Activated T-cell treated with anti-CD3 and anti-CD28 coated beads for 48 hours (primary cell): Measurements from ENCODE around the gene ACOX2.
"Not testable (repeated sequence)": the region's sequence is repeated elsewhere in the genome, so short reads cannot be mapped to it uniquely, and the experiment has no call there.

Experiments
- DNase-seq: peaks from one replicate; pipeline ENCODE4 v3.0.0-alpha.2; 2020; ENCODE audit warnings: low read depth

Gene ACOX2

DNA sequence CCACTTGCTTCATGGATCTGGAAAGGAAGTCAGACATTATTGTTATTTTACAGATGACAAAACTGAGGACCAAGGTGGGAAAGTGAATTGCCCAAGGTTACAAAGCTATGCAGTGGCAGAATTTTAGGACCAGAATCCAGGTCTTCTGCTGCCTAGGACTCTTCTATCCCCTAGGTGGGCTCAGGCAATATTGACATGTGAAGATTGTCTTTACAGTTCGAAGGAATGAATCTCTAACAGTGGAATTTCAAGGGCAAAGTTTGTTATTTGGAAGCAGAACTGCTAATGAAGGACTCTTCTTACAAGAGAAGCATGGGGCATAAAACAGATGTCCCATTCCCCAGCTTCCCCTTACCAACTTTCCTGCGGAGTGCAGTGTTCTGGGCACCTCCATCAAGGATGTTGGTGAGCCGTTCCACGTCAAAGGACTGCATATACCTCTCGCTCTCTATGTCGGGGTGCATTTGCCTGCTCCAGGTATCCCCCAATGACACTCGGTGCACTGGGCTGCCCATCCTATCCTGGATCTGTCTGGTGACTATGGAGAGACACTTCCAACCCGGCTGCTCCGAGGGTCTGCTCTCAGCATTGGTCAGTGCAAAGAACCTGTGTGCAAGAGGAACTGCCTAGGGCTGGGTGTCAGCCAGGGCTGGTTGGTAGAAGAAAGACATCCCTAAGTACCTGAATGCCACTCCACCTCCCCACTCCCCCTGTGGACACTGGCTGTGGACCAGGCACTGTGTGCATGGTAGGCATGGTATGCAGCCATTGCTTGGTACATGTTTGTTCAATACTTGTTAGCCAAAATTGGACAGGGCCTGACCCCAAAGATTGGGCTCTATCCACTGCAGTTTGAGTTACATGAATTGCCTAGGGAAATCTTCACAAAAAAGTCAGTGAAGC is 2.1 kb downstream of the ACOX2 start:
- DNase-seq = no peak

DNA sequence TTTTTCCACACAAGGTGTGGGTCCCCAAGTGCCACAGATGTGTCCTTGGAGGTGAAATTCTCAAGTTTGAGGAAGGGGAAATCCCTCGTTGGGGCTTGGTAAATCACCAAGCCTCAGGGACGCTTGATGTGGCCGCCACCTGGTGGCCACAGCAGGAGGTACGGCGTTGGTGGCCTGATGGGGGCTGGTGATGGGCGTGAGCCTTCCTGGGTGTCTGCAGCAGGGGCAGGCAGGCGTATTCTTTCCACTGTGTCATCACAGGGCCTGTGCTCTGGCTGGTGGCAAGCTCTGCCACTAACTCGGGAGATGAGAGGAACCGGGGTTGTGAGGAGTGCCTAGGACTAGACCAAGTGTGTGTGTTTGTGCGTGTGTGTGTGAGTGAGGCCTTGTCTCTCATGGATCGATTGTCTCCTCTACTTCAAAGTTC is 4.2 kb downstream of the ACOX2 start:
- DNase-seq = peak; percentile 83

DNA sequence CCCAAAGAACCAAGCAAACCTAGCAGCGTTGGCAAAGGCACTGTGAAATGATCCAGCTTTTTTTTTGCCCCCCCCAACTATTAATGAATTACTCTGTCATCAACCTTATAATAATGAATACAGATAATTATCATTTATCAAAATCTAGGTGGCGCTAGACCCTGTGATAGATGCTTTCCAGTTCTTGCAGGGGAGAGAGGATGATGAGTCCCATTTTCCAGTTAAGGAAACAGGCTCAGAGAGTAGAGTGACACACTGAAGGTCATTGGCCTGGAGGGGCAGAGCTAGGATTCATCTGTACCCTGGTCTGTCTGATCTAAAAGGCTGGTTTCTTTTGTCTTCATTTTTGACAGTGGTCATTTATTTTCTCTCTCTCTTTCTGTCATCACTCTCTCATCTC is 5.0 kb downstream of the ACOX2 start:
- no peak for DNase-seq

DNA sequence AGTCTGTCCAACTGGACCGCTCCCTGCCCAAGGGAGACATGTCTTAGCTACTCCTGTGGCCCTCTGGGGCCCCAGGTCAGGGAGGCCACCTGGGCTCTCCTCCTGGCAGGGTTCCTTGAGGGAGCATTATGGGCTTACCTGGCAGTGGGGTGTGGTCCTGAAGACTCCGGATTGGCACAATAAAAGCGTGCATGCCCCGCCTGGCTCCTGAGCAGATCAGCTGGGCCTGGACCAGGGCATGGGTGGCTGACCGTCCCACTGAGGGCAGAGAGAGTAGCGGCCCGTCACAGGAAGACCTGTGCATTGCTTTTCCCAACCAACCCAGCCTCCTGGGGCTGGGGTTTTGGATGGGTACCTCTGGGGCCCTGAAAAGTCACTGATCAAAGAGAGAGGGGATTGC is 5.4 kb downstream of the ACOX2 start:
- DNase-seq = no peak

DNA sequence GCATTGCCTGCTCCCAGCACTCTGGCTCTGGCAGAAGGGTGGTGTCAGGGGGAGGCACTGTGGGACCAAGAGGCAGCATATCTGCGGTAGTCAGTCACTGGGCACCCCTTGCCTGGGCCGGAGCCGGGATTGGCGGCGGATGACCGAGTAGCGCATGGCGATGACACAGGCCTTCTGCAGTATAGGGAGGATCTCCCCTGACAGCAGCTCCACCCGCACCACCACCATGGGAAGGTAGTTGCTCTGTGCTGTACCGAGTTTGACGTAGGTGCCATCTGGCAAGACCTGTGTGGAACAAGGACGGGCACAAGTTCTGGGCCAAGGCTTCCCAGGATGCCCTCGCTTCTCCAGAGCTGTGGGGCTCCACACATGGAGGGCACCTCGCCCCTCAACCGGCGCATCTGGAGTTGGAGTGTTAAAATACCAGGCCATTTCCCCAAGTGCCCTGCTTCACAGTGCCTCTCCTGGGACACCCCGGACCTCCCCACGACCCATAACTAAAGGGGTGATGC is 6.6 kb downstream of the ACOX2 start:
- no peak for DNase-seq

DNA sequence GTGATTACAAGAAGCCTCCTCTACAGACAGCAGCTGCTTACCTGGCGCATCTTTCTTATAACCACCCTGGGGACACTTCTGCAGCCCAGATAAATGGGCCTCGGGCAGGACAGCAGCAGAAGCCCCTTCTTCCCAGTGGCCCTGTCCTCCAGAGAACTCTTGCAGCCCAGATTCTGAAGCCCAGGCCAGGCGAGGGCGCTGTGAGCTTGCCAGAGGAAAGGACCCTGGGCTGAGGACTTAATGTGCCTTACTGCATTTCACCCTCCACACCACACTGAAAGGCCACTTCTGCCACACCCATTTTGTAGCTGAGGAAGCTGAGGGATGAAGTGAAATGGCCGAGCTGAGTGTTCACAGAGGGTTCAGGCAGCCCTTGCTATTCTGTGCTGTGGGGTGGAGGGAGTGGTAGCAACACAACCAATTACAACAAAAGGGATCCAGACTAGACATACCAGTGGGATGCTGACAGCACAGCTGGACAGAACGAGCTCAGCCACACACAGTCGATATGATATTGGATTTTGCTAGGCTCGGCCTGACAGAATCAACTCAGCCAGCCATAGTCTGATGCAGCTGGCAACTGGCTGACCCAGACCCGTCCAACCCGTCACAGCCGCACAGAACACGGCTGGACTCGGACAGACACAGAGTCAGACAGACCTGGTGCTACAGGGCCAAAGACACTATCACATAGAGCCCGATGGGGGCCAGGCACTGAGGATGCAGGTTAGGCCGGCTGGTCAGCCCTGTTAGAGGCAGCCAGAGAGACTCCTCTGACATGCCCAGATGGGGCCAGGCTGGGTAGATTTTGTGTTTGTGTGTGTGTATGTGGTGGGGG is 7.3 kb downstream of the ACOX2 start:
- no peak for DNase-seq

DNA sequence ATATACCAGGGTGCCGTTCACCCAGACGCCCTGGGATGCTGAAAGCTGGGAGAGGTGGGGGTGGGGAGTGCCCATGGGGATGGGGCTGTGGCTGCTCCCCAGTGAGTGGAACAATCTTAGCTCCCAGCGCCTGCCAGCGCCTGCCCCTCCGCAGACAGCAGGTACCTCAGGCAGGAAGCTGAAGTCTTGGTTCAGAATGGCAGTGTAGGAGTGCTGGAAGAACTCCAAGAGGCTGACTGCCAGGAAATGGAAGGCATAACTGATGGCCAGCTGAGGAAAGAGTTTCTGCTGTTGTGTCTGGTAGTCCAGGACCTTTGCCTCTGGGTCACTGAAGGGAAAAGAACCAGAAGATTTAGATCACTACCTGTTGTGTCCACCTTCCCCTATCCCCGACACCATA is 8.4 kb downstream of the ACOX2 start:
- no peak for DNase-seq

DNA sequence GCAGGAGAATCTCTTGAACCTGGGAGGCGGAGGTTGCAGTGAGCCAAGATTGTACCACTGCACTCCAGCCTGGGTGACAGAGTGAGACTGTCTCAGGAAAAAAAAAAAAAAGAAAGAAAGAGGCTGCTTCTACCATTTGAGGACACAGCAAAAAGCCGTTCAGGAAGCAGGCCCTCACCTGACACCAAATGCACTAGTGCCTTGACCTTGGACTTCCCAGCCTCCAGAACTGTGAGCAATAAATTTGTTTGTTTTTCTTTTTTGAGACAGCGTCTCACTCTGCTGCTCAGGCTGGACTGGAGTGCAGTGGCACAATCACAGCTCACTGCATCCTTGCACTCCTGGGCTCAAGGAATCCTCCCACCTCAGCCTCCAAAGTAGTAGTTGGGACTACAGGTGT is 9.6 kb downstream of the ACOX2 start:
- DNase-seq = not testable (repeated sequence)

DNA sequence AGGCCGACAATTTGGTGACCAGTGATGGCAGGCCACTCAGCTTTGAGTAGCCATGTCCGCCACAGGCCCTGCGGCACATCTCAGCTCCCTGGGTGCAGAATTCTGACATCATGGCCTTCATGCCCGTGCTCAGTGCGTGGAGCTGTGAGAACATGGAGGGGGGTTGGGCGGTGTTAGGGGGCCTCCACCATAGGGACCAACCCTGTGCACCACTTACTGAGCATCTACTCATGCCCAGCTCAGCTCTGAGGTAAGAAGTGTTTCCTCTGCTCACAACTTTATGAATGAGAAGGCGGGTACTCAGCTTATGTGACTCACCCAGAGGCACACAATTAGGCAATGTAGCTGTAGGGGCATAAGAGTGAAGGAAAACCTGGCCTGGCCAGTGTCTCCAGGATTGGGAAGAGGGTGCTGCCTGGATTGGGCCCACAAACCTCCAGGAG is 10.5 kb downstream of the ACOX2 start:
- no peak for DNase-seq

DNA sequence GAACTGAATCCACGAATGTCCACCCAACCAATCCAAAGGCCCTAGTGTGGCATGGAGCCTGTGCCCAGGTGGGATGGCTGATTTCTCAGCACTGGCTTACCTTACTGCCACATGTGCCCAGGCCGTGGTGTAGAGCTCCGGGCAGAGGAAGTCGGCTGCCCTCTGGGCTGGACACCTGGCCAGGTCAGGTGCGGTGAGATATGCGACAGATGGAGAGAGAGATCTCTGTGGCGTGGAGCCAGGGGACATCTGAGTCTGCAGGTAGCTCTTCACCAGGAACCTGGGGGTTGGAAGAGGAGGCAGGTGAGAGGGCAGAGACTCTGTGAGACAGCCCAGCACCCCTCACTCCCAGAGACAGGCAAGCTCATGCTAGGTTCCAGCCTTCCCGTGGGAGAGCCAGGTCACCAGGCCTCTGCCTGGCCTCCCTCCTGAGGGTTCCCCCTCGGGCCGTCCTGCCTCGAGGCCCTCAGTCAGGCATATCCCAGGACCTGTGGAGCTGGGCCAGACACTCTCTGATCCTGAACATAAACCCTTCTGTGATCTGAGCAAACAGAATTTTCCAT is 12.6 kb downstream of the ACOX2 start:
- DNase-seq = no peak

DNA sequence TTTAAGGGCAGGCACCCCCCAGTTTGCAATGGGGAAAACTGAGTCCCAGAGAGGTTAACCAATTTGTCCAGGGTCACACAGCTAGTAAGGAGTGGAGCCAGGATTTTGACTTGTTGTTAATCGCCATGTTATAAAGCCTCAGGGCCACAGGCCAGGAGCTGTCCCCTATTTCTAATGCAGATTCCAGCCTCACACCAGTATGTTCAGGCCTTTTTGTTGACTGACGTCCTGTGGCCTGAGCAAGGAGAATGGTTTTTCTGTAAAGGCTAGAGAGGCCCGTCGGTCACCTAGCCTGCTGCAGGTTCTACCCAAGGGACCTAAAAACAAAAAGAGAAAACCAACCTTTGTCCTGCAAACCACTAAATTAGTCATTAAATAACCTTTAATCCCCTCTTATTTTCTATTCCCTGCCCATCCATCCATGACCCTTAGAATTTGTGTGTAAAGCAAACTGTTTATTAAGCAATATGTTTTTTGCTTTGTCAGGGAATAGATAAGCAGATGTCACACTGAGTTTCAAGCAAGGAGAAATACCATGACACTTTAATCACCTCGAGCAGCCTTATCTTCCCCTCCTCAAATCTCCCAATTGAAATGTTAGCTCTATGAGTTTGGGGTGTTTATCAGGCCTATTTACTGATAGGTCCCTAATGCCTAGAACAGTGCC is 14.1 kb downstream of the ACOX2 start:
- DNase-seq = no peak

DNA sequence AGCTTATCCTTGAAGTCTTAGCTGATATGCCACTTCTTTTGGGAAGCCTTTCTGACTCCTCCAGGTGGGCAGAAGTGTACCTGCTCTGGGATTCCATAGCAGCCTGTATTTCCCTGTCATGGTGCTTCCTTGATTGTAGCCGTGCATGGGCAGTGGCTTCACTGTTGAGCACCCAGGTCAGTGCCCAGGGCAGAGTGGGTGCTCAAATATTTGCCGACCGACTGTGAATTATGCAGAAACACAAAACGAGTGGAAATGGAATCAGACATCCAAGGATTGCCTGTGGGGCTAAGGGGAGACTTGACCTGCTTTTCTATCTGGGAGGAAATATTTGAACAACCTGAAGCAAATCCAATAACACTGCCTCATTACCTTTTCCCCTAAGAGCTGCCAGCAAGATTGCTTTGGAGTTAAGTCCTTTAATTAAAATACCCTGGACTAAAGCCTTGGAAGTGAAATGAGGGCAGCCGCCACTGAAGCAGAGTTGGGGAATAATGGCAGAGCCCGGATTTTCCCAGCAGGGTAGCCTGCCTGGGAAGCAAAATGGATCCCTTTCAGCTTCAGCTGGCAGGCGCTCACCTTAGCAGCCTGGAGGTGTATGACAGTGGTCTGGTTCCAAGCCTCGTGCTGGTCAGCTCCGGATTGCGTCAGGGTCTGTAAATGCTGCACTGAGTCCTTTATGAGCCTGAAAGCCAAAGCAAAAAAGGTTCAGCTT is 14.9 kb downstream of the ACOX2 start:
- DNase-seq = no peak

DNA sequence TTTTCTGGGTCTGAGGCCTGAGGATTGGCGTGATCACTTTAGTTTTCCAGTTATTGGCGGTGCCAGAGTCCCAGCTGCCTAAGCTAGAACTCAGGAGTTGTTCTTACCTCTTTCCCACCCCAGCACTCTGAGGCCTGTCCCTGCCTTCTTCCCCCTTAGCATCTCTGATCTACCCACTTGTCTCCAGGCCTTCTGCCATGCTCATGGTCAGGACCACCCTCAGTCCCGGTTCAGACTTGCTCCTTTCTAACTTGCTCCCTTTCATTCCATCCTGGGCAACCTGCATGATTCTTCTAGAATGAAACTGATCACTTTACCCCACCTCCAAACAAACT is 15.7 kb downstream of the ACOX2 start:
- DNase-seq = no peak

DNA sequence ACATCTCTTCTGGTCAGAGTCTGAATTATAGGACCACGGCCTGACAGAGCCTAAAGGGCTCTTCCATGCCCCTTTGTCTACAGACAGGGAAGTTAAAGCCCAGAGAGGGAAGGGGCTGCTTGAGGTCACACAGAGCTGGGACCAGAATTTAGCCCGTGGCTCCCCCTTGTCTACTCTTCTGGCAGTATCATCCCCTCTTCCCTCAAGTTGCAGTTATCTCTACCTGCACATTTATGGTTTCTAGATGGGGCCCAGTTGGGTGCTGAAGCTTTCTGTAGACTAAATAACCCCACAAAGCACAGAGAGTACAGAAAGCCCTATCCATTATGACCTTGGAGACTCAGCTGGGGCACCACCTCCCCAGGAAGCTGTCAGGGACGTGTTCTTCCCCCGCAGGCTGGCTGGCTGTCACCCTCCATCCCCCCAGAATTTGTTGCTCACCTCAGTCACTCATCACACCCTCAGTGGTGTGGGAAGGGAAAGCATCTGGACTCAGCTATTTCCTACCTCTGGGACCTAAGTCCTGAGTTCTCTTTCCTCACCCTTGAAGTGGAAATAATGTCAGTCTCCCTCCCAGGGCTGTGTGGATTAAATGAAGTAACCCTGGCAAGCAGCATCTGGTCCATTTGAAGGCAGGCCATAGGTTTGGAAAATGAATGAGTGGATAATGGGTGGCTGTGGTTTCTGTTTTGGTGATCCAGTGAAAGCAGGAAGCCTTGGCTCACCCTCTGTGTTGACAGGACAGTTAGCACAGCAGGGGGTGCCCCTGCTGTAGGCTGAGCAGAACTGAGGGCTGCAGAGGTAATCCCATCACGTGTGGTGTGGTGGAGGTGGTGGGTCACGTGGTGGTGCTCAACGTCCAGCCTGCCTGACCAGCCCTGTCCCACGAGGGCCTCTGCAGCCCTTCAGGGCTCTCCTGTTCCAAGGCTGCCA is 16.3 kb downstream of the ACOX2 start:
- no peak for DNase-seq

DNA sequence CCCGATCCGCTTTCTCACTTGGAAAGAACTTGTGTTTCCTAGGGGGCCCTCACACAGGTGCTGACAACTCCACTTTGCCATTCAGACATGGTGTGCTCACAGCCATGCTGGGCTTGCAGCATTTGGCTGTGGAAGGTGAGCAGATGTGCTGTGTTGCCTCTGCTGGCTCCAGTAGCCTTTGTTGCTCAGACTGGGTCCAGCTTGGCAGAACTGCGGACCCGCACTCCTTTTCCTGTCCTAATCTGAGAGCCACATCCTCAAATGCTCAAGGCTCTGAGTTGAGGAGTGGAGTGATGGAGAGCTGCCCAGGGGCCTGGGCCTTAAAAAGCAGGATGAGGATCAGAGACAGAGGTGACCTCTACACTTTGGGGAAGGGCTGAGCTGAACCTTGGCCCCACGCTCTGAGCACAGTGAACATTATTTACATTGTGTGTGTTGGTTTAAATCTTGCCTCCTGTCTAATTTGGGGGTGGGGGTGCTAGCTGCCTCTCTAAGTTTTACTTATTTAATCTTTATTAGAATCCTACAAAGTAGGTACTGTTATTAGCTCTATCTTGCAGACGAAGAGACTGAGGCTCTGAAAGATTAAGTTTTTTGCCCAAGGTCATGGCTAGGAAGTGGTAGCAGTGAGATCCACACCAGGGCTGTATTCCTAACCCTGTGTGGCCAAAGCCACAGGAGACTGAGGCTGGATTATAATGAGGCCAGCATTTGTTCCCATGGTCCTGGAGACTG is 17.2 kb downstream of the ACOX2 start:
- DNase-seq = no peak

DNA sequence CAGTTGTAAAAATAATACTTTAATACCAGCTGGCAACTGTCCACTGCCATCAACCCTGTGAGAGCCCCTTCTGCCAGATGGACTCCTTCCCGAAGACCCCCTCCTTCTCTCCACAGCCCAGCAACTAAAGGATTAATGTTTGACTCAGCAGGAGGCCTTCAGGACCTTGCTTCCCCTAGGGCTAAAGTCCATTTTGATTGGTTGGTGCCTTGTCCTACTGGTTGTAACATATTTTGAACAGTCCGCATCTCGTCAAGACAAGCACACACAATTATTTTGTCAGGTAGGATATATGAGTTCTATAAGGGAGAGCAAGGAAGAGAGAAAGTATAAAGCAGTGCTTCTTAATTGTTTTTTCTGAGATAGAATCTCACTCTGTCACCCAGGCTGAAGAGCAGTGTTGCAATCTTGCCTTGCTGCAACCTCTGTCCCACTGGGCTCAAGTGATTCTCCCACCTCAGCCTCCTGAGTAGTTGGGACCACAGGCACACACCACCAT is 18.6 kb downstream of the ACOX2 start:
- no peak for DNase-seq

DNA sequence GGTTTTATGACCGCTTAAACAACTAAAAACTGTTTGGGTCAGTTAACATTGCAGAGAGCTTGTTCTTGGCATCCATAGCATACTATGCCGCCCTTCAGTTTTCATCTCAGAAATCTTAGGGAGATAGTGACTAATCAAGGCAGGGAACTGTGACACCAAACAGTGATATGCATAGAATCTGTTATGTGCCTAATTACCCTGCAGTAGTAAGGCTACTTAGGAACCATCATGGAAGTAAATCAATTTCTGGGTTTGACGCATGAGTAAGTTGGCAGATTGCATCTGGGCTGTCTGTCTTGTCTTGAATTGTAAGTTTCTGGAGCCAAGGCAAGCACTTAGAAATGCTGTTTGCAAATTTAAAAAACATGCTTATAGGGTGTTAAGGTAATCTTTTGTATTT is 22.6 kb downstream of the ACOX2 start:
- DNase-seq = no peak

DNA sequence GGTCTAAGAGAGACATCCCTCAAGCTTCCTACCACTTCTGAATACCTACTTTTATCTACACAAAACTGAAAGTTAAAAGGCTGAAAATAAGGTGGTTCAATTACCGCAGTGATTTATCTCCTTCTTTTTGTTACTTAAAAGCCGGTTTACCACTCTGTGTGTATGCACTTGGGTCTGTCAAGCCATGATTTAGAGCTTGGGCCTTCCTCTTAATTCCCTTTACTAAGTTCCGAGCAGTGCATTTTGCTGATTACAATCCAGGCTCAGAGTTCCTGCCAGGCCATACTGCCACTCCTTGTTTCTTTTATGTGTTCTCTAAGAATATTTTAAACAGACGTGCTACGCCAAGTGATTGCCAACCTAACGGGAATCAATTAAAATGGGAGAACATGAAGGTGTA is 28.6 kb downstream of the ACOX2 start:
- DNase-seq = no peak

DNA sequence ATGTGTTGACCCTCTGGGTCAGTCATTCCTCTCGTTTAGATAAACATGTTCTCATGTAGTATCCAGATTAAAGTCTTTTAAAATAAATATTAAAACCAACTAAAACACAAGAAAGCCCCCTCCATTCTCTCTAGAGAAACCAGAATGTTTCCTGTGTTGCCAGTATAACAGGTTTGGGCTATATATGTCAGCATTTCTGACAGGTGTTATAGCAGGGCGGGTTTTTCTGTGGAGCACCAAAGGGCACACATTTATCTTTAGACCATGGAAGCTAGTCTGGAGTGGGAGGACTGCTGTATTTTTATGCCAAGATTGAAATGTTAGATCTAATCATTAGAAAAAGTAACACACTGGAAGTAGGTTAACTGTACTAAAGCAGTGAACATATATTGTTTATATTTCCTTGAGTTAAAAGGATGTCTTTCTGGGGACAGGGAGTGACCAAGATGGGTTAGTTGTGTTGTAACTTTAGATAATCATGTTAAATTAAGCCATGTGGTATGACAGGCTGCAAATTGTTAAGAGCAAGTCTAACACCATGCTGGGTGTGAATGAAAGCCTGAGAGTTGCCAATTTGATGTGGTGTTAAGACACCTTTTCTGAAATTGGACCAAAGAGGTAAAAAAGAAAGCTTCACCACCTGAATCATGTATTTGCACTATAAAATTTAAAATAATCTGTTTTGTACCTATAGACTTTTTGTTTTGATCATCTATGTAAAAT is 29.5 kb downstream of the ACOX2 start:
- DNase-seq = no peak
